CD4-positive, alpha-beta T cell treated with Interferon alpha-2 for 1 hour (primary cell): Measurements from ENCODE around the gene TCF20.

Experiments
- DNase-seq, 2 donors: peaks; one replicate each; pipeline ENCODE4 v3.0.0-alpha.2; 2020 to 2022

TCF20 gene

DNA sequence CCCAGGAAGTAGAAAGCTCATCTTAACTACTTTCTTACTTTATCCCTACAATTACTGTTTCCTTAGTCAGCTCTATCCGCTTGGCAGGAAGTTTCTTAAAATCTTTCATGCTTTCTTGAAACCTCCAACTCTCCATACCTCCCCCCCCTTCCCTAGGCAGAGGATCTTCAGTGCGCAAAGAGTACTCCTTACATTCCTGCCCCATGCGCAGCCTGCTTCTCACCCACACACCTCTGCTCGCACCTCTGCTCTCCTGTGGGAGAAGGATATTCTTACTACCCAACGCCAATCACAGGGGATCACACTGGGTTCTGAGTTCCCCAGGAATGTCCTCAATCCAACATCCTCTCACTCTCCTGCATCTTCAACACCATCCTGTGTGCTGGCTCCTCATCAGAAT lies 12.3 kb downstream of the TCF20 start:
- no peak for DNase-seq

DNA sequence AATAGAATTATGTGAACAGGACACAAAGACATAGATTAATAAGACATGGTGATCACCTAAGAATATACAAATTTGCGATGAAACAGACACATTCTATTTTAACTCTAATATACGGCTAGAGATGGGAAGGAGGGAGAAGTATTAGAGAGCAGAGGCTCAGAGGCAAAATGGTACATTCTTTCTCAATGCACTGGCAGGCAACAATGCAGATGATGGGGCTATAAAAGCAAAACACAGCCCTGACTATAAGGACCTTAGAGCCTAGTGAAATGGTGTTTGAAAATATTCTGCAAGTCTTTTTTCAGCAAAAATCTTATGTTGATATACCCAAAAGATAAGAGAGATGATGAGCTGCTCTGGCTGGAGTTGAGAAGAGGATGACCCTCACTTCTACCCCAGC lies 13.1 kb downstream of the TCF20 start:
- DNase-seq: no peak

DNA sequence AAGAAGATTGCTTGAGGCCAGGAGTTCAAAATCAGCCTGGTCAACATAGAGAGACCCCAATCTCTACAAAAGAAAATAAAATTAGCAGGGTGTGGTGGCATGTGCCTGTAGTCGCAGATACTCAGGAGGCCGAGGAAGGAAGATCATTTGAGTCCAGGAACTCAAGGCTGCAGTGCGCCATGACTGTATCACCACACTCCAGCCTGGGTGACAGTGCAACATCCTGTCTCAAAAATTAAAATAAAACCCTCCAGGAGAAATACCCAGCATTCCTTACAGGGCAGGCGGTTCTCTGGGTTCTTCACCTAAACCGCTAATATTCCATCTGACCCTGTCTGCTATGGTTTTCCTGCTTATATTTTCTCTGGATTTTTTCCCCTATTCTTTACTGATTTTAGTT lies 13.5 kb downstream of the TCF20 start:
- no peak for DNase-seq

DNA sequence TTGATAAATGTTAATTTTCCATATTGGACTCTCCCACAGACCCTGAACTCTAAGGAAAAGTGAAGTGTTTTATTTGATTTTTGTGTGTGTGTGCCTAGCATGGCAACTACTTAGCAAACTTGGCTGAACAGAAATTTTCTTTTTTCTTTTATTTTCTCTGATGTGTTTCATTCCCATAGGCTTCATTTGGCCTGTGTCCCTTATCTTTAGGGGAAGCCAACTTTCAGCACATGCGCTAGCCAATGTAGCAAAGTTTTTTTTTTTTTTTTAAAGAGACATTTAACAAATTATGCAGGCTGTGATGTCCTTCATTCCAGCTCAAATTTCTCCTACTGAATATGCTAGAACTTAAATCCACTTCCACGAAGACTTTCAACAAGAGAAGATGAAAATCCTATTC lies 14.2 kb downstream of the TCF20 start:
- no peak for DNase-seq

DNA sequence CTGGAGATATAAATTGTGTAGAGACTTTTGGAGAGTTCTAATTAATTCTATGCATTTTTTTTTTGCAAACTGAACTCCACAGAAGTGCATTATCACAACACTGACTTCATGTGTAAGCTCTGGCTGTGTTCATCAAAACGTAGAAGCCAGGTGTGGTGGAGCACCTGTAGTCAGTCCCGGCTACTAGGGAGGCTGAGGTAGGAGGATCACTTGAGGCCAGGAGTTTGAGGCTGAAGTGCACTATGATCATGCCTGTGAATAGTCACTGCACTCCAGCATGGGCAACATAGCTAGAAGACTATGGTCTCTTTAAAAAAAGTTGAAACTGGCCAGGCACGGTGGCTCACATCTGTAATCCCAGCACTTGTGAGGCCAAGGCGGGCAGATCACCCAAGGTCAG lies 20.6 kb downstream of the TCF20 start:
- DNase-seq: no peak

DNA sequence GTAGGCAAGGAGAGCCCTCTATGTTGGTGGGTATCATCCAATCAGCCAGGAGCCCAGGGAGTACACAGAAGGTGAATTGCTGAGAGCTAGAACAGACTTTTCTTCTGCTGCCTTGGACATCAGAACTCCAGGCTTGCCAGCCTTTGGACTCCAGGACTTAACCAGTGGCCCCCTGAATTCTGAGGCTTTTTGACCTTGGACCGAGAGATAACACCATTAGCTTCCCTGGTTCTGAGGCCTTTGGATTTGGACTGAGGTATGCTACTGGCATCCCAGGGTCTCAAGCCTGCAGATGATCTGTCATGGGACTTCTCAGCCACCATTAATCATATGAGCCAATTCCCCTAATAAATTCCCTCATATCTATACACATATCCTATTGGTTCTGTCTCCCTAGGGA lies 21.5 kb downstream of the TCF20 start:
- no peak for DNase-seq

DNA sequence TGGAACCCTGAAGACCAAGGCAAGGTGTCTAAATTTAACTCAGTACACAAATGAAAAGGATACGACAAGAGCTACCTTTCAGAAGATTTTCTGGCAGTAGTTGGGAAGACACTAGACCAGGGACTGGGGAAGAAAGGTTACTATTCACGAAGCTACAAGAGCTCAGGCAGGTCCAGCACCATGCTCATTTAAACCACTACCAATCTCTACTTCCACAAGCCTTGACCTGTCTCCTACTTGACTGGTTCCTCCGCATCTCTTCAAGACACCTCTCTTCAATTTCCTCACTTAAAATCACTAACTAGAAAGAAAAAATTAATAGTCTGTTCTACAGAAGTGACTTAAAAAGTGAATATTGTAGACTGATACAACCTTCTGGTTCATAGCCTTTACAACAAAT lies 22.9 kb downstream of the TCF20 start:
- no peak for DNase-seq

DNA sequence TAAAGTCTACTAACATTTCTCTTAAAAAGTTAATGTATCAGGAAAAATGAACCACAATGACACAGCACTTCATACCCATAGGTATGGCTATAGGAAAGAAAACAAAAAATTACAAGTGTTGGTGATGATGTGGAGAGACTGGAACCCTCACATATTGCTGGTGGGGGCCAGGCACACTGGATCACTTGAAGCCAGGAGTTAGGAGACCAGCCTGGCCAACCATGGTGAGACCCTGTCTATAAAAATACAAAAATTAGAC lies 26.7 kb downstream of the TCF20 start:
- DNase-seq: no peak

DNA sequence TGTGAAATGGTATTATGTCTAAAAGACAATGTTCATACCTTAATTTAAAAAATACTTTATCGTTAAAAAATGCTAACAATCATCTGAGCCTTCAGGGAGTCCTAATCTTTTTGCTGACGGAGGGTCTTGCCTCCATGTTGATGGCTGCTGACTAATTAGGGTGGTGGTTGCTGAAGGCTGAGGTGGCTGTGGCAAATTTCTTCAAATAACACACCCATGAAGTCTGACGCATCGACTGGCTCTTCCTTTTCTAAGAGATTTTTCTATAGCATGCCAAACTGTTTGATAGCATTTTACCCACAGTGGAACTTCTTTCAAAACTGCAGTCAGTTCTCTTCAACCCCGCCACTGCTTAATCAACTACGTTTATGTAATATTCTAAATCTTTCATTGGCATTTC lies 33.6 kb downstream of the TCF20 start:
- no peak for DNase-seq

DNA sequence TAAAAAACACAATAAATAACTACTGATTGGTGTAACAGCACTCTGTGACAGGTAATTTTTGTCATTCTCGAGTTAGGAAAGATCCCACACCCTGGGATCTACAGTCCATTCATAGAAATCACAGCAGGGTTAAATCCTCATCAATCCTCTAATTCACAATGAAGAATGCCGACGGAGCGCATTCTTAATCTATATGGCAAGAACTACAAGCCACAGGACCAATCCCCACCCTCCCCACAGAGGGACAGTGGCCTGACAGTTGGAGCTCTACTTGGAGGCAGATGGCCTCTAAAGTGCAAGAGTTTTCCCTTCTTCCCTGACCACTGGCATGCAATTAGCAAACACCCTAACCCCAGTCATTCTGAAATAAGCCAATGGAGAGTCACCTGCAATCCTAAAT lies 34.2 kb downstream of the TCF20 start:
- no peak for DNase-seq

DNA sequence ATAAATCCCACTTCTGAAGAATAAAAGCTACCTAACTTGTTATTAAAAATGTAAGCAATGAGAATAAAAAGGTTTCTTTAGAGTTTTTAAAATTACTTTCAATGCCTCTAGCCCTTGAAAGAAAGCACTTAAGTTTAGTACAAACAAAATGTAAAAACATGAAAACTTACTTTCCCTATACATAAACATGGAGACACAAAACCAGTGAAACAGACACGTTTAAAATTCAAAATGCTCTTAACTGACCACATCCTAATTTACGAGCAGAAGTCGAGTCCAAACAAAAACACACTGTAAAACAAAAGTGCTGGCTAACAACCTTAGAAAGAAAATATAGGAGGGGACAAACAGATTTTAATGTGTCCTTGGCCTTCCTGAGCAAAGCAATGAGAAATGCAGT lies 36.6 kb downstream of the TCF20 start:
- no peak for DNase-seq

DNA sequence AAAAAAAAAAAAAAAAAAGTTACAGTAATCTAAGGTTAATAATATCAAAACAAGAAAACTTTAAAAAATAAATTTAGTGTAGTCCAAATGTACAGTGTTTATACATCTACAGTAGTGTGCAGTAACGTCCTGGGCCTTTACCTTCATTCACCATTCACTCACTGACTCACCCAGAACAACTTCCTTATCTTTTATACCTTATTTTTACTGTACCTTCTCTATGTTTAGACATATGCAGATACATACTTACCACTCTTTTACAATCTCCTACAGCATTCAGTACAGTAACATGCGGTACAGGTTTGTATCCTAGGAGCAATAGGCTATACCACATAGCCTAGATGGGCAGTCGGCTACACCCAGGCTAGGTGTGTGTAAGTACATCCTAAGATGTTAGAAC lies 38.5 kb downstream of the TCF20 start:
- DNase-seq: no peak

DNA sequence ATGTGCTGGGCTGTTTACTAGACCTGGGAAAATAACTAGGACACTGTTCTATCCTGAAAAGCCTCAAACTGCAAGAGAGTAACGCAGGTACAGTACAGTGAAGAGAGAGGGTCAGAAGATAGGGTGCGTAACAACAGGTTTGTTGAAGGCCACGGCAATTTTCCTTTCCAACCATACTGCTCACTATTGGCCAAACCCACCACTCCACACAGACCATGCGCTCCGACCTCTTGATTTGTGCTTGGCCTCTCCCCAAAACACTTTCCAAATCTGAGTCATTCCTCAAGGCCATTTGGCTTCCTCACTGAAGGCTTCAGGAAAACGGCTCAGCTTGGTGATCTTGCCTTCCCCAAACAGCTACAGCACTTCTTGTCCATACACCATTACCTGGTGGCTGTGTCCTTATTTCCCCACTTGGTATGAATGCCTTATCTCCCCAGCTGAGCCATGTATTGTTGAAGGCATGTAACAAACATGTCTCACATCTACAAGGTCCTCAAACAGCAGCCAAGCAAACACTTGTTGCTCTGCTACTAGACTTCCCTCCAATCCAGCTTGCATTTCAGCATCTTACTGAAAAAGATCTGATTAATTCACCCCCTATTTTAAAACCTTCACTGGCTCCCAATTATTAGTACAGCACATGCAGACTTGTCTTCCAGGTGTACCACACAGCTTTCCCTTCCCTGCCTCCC lies 40.9 kb downstream of the TCF20 start:
- DNase-seq: no peak

DNA sequence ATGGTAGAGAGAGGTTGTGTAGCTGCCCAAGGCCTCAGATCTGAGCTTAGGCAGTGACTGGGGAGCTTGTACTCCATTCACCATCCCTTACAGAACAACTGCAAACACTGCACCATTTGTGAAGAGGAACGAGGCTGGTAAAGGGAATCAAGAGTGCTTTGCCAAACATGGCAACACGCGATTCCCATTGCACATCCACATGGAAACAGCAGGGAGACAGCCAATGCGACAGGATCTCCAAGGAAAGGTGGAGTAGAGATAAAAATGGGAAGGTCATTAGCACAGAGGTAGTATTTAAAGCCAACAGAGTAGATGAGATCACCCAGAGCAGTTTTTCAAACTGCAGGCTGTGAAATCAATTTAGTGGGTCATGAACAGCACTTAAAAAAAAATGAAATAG lies 42.0 kb downstream of the TCF20 start:
- DNase-seq: no peak

DNA sequence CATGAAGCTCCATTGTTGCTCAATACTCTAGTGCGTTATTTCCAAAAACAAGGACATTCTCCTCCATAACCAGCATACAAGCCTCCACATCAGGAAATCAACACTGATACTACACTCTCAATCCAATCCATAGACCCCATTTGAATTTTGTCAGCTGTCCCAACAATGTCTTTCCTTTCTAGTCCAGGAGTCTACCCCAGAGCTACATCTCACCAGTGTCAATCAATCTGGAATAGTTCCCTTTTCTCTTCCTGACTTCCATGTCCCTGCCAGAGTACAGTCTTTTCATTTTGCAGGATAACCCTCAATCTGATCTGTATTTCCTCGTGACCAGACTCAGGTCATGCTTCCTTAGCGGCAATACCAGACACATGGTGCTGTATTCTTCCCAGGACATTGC lies 43.0 kb downstream of the TCF20 start:
- no peak for DNase-seq

DNA sequence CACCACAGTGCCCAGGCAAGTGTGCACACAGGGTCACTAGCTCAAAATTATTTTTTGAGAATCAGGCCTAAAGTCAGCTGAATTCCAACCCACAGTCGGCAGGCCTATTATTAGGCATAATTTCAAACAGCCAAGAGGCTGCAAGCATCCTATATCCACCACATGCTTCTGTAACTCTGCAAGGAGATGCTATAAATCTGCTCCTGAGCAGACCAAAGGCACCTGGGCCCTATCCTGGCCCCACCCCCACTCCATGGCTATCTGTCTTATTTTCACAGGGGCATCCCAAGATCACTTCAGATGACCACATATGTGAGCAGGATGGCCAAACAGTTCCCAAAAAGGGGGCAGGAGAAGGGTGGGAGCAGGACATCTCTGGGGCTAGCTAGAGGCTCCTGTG lies 44.6 kb downstream of the TCF20 start:
- no peak for DNase-seq

DNA sequence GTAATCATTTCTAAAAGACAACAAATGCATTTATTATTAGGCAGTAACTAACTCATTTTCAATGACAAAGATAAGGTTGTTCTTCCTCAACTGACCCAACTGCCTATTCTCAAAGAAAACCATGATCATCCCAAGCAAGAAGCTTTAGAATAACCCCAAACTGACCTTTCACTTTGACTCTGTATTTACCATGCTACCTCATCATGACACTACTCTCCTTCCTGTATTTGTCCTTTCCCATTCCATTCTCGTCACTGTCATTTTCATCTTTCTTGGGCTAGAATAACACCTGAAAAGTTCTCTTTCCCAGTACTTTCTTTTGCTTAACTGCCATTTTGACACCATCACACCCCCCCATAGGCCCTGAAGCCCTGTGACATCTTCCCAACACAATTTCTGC lies 48.3 kb downstream of the TCF20 start:
- no peak for DNase-seq
